H1 (cell line): ENCODE measurements around the gene NME3. TPM values are rescaled to one million over a fixed set of nuclear protein-coding genes. Genes with fewer than 3 reads are reported as not detected.

Source experiments
- CTCF ChIA-PET: fragments of 300-600 bp; sonication (Branson Sonifier 250); formaldehyde crosslinking; loops from one replicate; lab custom pipeline; 2021; ENCODE audit not compliant: partially characterized antibody; lab: Charles Lee
- POLR2A ChIA-PET: fragments of 300-600 bp; sonication (Branson Sonifier 250); formaldehyde crosslinking; loops from one replicate; lab custom pipeline; 2021; ENCODE audit warnings: inconsistent platforms; ENCODE audit not compliant: partially characterized antibody; lab: Charles Lee
- DNase-seq, 2 experiments: peaks; one replicate each; pipeline versions ENCODE4 v3.0.0 to v3.0.0-alpha.2; 2010 to 2022; ENCODE audit warnings: low spot score in 2 of 2, low read depth in 1 of 2, mixed read lengths in 1 of 2
- FAIRE-seq: peaks from 2 replicates; lab custom pipeline; 2011; peaks lifted over from hg19 to GRCh38; lab: Jason Lieb, UNC
- H2AFZ ChIP-seq: 2 replicates; pipeline ENCODE4 v1.8.1; 2012; ENCODE audit warnings: low read length, inconsistent platforms
- H2AK5ac ChIP-seq: 2 replicates; pipeline ENCODE4 v1.6.1; 2013; ENCODE audit warnings: low read depth, low read length
- H2BK120ac ChIP-seq: replicated peaks from 2 replicates; pipeline ENCODE3; 2013; ENCODE audit warnings: low read depth, low read length, inconsistent platforms
- H2BK12ac ChIP-seq: 2 replicates; pipeline ENCODE4 v1.6.1; 2013; ENCODE audit warnings: low read depth, low read length
- H2BK15ac ChIP-seq: 2 replicates; pipeline ENCODE4 v1.6.1; 2013; ENCODE audit warnings: low read length
- H2BK20ac ChIP-seq: 2 replicates; pipeline ENCODE4 v1.6.1; 2013; ENCODE audit warnings: low read length
- H2BK5ac ChIP-seq: 2 replicates; pipeline ENCODE4 v1.6.1; 2013; ENCODE audit warnings: low read depth, low read length
- H3K14ac ChIP-seq: 2 replicates; pipeline ENCODE4 v1.6.1; 2013; ENCODE audit warnings: inconsistent platforms; ENCODE audit not compliant: insufficient read length
- H3K18ac ChIP-seq: 2 replicates; pipeline ENCODE4 v1.6.1; 2013; ENCODE audit warnings: low read length; ENCODE audit errors: extremely low read depth
- H3K23ac ChIP-seq: 2 replicates; pipeline ENCODE4 v1.6.1; 2013; ENCODE audit warnings: inconsistent platforms; ENCODE audit not compliant: insufficient read length
- H3K23me2 ChIP-seq: 2 replicates; pipeline ENCODE4 v1.6.1; 2013; ENCODE audit warnings: low read depth, low read length
- H3K27ac ChIP-seq: 2 replicates; pipeline ENCODE4 v1.6.1; 2011; ENCODE audit warnings: low read depth, low read length, inconsistent platforms
- H3K27me3 ChIP-seq, 4 experiments: replicated peaks in 1 of 4; 1 replicate in 1 of 4; 2 replicates in 3 of 4; pipeline versions ENCODE4 v1.6.1 to v1.8.1; 2011 to 2013; ENCODE audit warnings: low read length in 3 of 4, mild to moderate bottlenecking in 3 of 4, inconsistent platforms in 2 of 4, mixed read lengths in 2 of 4, moderate library complexity in 1 of 4; ENCODE audit not compliant: control insufficient read depth in 3 of 4, insufficient read depth in 3 of 4; ENCODE audit errors: extremely low read depth in 1 of 4
- H3K36me3 ChIP-seq, 4 experiments: 2 replicates each; pipeline versions ENCODE4 v1.6.1 to v1.8.1; 2011 to 2013; ENCODE audit warnings: mild to moderate bottlenecking in 4 of 4, low read length in 3 of 4, moderate library complexity in 2 of 4, control low read depth in 1 of 4, inconsistent platforms in 1 of 4; ENCODE audit not compliant: insufficient read depth in 4 of 4, control insufficient read depth in 2 of 4
- H3K4ac ChIP-seq: replicated peaks from 2 replicates; pipeline ENCODE3; 2013; ENCODE audit warnings: low read length, low read depth, mixed read lengths, inconsistent platforms; ENCODE audit not compliant: insufficient read length
- H3K4me1 ChIP-seq, 4 experiments: replicated peaks in 1 of 4; 1 replicate in 1 of 4; 2 replicates in 3 of 4; pipeline versions ENCODE4 v1.6.1 to v1.8.1; 2011 to 2013; ENCODE audit warnings: low read length in 3 of 4, inconsistent platforms in 2 of 4, mixed read lengths in 1 of 4; ENCODE audit not compliant: insufficient read depth in 4 of 4, control insufficient read depth in 3 of 4
- H3K4me2 ChIP-seq, 2 experiments: 2 replicates each; pipeline versions ENCODE4 v1.6.1 to v1.8.1; 2011 to 2013; ENCODE audit warnings: low read depth in 2 of 2, low read length in 2 of 2, control low read depth in 1 of 2, inconsistent platforms in 1 of 2, mild to moderate bottlenecking in 1 of 2; ENCODE audit not compliant: insufficient read depth in 1 of 2
- H3K4me3 ChIP-seq, 4 experiments: fragments of 200-600, 300-600 bp in 1 of 4; sonication (generic), shearing (Covaris generic), sonication (Bioruptor Twin) in 1 of 4; 2 replicates each; pipeline versions ENCODE4 v1.5.1 to v1.8.1; 2011 to 2016; ENCODE audit warnings: low read length in 4 of 4, low read depth in 3 of 4, control low read depth in 2 of 4, inconsistent platforms in 2 of 4, mild to moderate bottlenecking in 2 of 4, mixed read lengths in 1 of 4, moderate library complexity in 1 of 4; ENCODE audit not compliant: insufficient read depth in 2 of 4; ENCODE audit errors: extremely low read depth in 1 of 4
- H3K56ac ChIP-seq: replicated peaks from 2 replicates; pipeline ENCODE3; 2013; ENCODE audit warnings: low read depth, mild to moderate bottlenecking, mixed read lengths, low read length, inconsistent platforms; ENCODE audit not compliant: insufficient read length
- H3K79me1 ChIP-seq: 2 replicates; pipeline ENCODE4 v1.6.1; 2013; ENCODE audit warnings: low read depth, low read length, control low read depth
- H3K79me2 ChIP-seq, 2 experiments: 2 replicates each; pipeline versions ENCODE4 v1.6.1 to v1.8.1; 2012 to 2013; ENCODE audit warnings: low read length in 2 of 2, mild to moderate bottlenecking in 2 of 2, inconsistent platforms in 1 of 2; ENCODE audit not compliant: insufficient read depth in 2 of 2, control insufficient read depth in 1 of 2
- H3K9ac ChIP-seq, 4 experiments: replicated peaks in 1 of 4; 1 replicate in 1 of 4; 2 replicates in 3 of 4; pipeline versions ENCODE4 v1.6.1 to v1.8.1; 2011 to 2013; ENCODE audit warnings: low read depth in 3 of 4, low read length in 3 of 4, control low read depth in 2 of 4, mild to moderate bottlenecking in 2 of 4, moderate library complexity in 2 of 4, inconsistent platforms in 1 of 4; ENCODE audit errors: extremely low read depth in 1 of 4
- H3K9me3 ChIP-seq, 2 experiments: 2 replicates each; pipeline versions ENCODE4 v1.6.1 to v1.8.1; 2012 to 2013; ENCODE audit warnings: mild to moderate bottlenecking in 2 of 2, moderate library complexity in 2 of 2, control low read depth in 1 of 2, inconsistent platforms in 1 of 2, low read depth in 1 of 2, low read length in 1 of 2, mixed read lengths in 1 of 2; ENCODE audit not compliant: insufficient read depth in 2 of 2
- H4K20me1 ChIP-seq, 2 experiments: replicated peaks in 1 of 2; 2 replicates each; pipeline versions ENCODE3 to v1.8.1; 2011 to 2013; ENCODE audit warnings: inconsistent platforms in 2 of 2, low read length in 2 of 2, mild to moderate bottlenecking in 1 of 2; ENCODE audit not compliant: insufficient read depth in 2 of 2, control insufficient read depth in 1 of 2
- H4K5ac ChIP-seq: 2 replicates; pipeline ENCODE4 v1.6.1; 2013; ENCODE audit warnings: low read length, low read depth, mixed read lengths, inconsistent platforms; ENCODE audit not compliant: insufficient read length
- H4K8ac ChIP-seq: 2 replicates; pipeline ENCODE4 v1.8.0; 2013; ENCODE audit warnings: mild to moderate bottlenecking, moderate library complexity, low read length, inconsistent platforms; ENCODE audit not compliant: insufficient read depth; ENCODE audit errors: extremely low read depth
- H4K91ac ChIP-seq: replicated peaks from 2 replicates; pipeline ENCODE3; 2013; ENCODE audit warnings: low read length, mixed read lengths, inconsistent platforms; ENCODE audit not compliant: insufficient read length
- BRCA1 ChIP-seq: IDR thresholded peaks from 2 replicates; pipeline ENCODE4 v1.6.1; 2012; ENCODE audit warnings: low read depth, low read length, improper control_type of control experiment
- CHD2 ChIP-seq: IDR thresholded peaks from 2 replicates; pipeline ENCODE4 v1.6.1; 2012; ENCODE audit warnings: low read length, improper control_type of control experiment
- GABPA ChIP-seq: IDR thresholded peaks from 2 replicates; pipeline ENCODE4 v1.6.1; 2011; ENCODE audit warnings: mild to moderate bottlenecking, low read length, moderate library complexity, borderline replicate concordance; ENCODE audit not compliant: insufficient read depth
- HDAC6 ChIP-seq: IDR thresholded peaks from one replicate; pipeline ENCODE4 v1.7.1; 2012; ENCODE audit warnings: low read depth, mild to moderate bottlenecking, inconsistent platforms, low read length, moderate library complexity
- JUND ChIP-seq: IDR thresholded peaks from 2 replicates; pipeline ENCODE4 v1.6.1; 2011; ENCODE audit warnings: mild to moderate bottlenecking, improper control_type of control experiment, low read length
- KDM5A ChIP-seq: fragments of 200-600 bp; IDR thresholded peaks from 2 replicates; pipeline ENCODE4 v1.7.1; 2012; ENCODE audit warnings: mild to moderate bottlenecking, low read length, inconsistent platforms, mixed read lengths
- MAFK ChIP-seq: IDR thresholded peaks from 2 replicates; pipeline ENCODE4 v1.6.1; 2012; ENCODE audit warnings: low read depth, mild to moderate bottlenecking, improper control_type of control experiment, low read length
- NRF1 ChIP-seq: IDR thresholded peaks from 2 replicates; pipeline ENCODE4 v1.6.1; 2011; ENCODE audit warnings: mild to moderate bottlenecking, low read depth, low read length, improper control_type of control experiment
- POLR2A ChIP-seq, 2 experiments: IDR thresholded peaks; 1 replicate in 1 of 2; 2 replicates in 1 of 2; pipeline ENCODE4 v1.6.1; 2011; ENCODE audit warnings: low read depth in 2 of 2, low read length in 2 of 2, mild to moderate bottlenecking in 2 of 2; ENCODE audit errors: control extremely low read depth in 1 of 2
- POU5F1 ChIP-seq: IDR thresholded peaks from 2 replicates; pipeline ENCODE4 v1.6.1; 2011; ENCODE audit warnings: low read depth, mild to moderate bottlenecking, low read length, moderate library complexity
- RNF2 ChIP-seq: fragments of 200-900, 300-1000 bp; sonication (generic); IDR thresholded peaks from 2 replicates; pipeline ENCODE4 v1.7.1; 2016; ENCODE audit warnings: borderline replicate concordance, low read depth, mild to moderate bottlenecking, antibody characterized with exemption, low read length; ENCODE audit not compliant: poor library complexity, severe bottlenecking; ENCODE audit errors: missing control alignments
- SP2 ChIP-seq: IDR thresholded peaks from 2 replicates; pipeline ENCODE4 v1.6.1; 2012; ENCODE audit warnings: mild to moderate bottlenecking, low read length, inconsistent platforms
- SP4 ChIP-seq: IDR thresholded peaks from 2 replicates; pipeline ENCODE4 v1.6.1; 2012; ENCODE audit warnings: low read length, inconsistent platforms
- SRF ChIP-seq: IDR thresholded peaks from 2 replicates; pipeline ENCODE4 v1.6.1; 2011; ENCODE audit warnings: mild to moderate bottlenecking, low read depth, low read length, moderate library complexity
- TBP ChIP-seq: IDR thresholded peaks from 2 replicates; pipeline ENCODE4 v1.6.1; 2011; ENCODE audit warnings: low read depth, low read length, improper control_type of control experiment
- WGBS, 2 experiments: shearing (Covaris generic) in 1 of 2; methylation state at CpG; one replicate each; pipeline versions ENCODE4 v1.1.6 to v1.1.7; 2013 to 2015; ENCODE audit warnings: low lambda C conversion rate in 2 of 2, mixed read lengths in 2 of 2, inconsistent platforms in 1 of 2, low coverage in 1 of 2, missing lambda C conversion rate in 1 of 2; ENCODE audit not compliant: insufficient replicate concordance in 2 of 2, insufficient coverage in 1 of 2, insufficient read length in 1 of 2; ENCODE audit errors: extremely low coverage in 1 of 2, missing lambda C conversion rate in 1 of 2; 5-methylcytosine and 5-hydroxymethylcytosine counted together
- polyA plus RNA-seq, 7 experiments: library from polyadenylated mRNA; depleted of rRNA in 3 of 7; stranded (reverse) in 5 of 7; unstranded in 2 of 7; fragments of >200 nt in 5 of 7; fragments of 200-250 nt in 2 of 7; gene quantifications; 1 replicate in 5 of 7; 2 replicates in 1 of 7; 4 replicates in 1 of 7; pipeline versions ENCODE4 v1.2.1 to v1.2.3, GENCODE V29; 2011 to 2013; ENCODE audit warnings: missing spikeins in 2 of 7, mixed read lengths in 2 of 7
- total RNA-seq: library from RNA; stranded (reverse); fragmentation: NEBNext Ultra II Directional; extraction: Animal tissue kit (Norgen Biotek cat#: 25700); gene quantifications from 2 replicates; pipeline ENCODE4 v1.2.1, GENCODE V29; 2021
- TF ChIP-seq, protein P1 (sequence below): IDR thresholded peaks from 2 replicates; pipeline ENCODE4 v1.6.1; 2012; ENCODE audit warnings: inconsistent platforms

Gene NME3
- total and polyA plus RNA-seq, 2 of the 8 experiments (the other 6 are each of a cell fraction or from before 2014, with no cell fraction given): 72.5 to 163 TPM

DNA sequence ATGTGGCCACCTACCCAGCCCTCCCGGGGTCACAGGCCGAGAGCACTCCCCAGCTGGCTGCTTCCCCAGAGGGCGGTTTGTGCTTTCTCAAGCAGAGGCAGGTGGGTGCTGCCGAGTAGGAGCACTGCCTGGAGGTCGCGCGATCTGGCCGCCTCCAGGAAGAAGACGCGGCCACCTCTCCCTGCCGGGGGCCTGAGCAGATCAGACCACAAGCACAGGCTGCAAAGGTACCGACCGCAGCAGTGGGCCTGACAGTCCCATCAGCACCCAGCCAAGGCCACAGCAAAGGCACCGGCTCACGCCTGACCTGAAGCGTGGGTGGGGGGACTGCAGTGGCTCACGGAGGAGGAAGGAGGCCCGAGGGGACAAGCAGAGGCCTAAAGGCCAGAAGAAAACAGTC lies 37.3 kb upstream of the NME3 start:
- FAIRE-seq (no peak), DNase-seq (no peak)
- H4K8ac ChIP-seq: no peak overlapping the region
- H3K23ac ChIP-seq: no peak overlapping the region
- no peak overlapping the region for H4K5ac ChIP-seq
- no peaks in the 10 kb centered on the region for H3K79me1 ChIP-seq
- no peak overlapping the region for H2BK12ac ChIP-seq
- H4K20me1 ChIP-seq: no peaks in the 10 kb centered on the region
- peaks cover 3 to 6% of the 10 kb centered on the region in 2 experiments; a peak in 1 of 4 replicates for H3K9me3 ChIP-seq
- no peaks in the 10 kb centered on the region for H3K79me2 ChIP-seq
- ChIA-PET CTCF (no interaction called here), POLR2A (no interaction called here)
- H3K4me1 ChIP-seq: no peaks in the 10 kb centered on the region; a peak in 2 of 7 replicates
- no peak overlapping the region for H4K91ac ChIP-seq
- H3K27me3 ChIP-seq: no peaks in the 10 kb centered on the region
- H2BK20ac ChIP-seq: no peak overlapping the region
- WGBS, 2 experiments: 84% methylated on average over 18 of the region's 18 CpGs; no CpG with 5 or more reads in 1 of the 2 experiments
- H3K56ac ChIP-seq: no peak overlapping the region
- H3K36me3 ChIP-seq: no peaks in the 10 kb centered on the region; a peak in 1 of 8 replicates
- H2AK5ac ChIP-seq: no peak overlapping the region
- H3K27ac ChIP-seq: no peak overlapping the region
- H2AFZ ChIP-seq: no peak overlapping the region
- no peak overlapping the region for H3K9ac ChIP-seq
- no peak overlapping the region for H2BK15ac ChIP-seq
- H2BK5ac ChIP-seq: no peak overlapping the region
- H3K14ac ChIP-seq: no peak overlapping the region
- no peak overlapping the region for H2BK120ac ChIP-seq
- H3K4me3 ChIP-seq: no peak overlapping the region
- H3K18ac ChIP-seq: no peak overlapping the region
- no peaks in the 10 kb centered on the region for H3K23me2 ChIP-seq
- H3K4me2 ChIP-seq: no peak overlapping the region
- H3K4ac ChIP-seq: no peak overlapping the region
- TF ChIP-seq, protein P1, sequence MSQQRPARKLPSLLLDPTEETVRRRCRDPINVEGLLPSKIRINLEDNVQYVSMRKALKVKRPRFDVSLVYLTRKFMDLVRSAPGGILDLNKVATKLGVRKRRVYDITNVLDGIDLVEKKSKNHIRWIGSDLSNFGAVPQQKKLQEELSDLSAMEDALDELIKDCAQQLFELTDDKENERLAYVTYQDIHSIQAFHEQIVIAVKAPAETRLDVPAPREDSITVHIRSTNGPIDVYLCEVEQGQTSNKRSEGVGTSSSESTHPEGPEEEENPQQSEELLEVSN: no peak
- no peak for TF ChIP-seq CHD2
- TF ChIP-seq HDAC6: no peak
- no peak for TF ChIP-seq JUND
- TF ChIP-seq MAFK: no peak
- no peak for TF ChIP-seq TBP
- no peak for TF ChIP-seq SP2
- TF ChIP-seq KDM5A: no peak
- no peak for TF ChIP-seq SRF
- TF ChIP-seq GABPA: no peak
- no peak for TF ChIP-seq POU5F1
- TF ChIP-seq NRF1: no peak
- TF ChIP-seq POLR2A (IDR thresholded peaks at IDR 0.05; ENCODE audit: control extremely low read depth in 1 of 2, low read depth in 2 of 2, low read length in 2 of 2): no peak
- TF ChIP-seq SP4: no peak
- no peak for TF ChIP-seq BRCA1
- no peak for TF ChIP-seq RNF2
